ENCODE results near the gene EXO1.

- no peak for TF ChIP-seq POLR2A (IDR thresholded peaks at IDR 0.05; ENCODE audit: low read depth)
- TF ChIP-seq CTCF (IDR thresholded peaks at IDR 0.05): no peak
- no peak for TF ChIP-seq POLR2AphosphoS5 (IDR thresholded peaks at IDR 0.05)
- TF ChIP-seq EP300 (IDR thresholded peaks at IDR 0.05): no peak
Measured at GRCh38 chr1:241837901-241838300, 10.1 kb upstream of the EXO1 start.

All from esophagus muscularis mucosa (tissue), 4 donors.